Subcutaneous preadipocyte (primary cell): Measurements from ENCODE around the gene KRT7. TPM values are rescaled to one million over a fixed set of nuclear protein-coding genes. Genes with fewer than 3 reads are reported as not detected.

Experiments
- total RNA-seq: library from RNA; depleted of rRNA; stranded (reverse); fragments of >200 nt; gene quantifications from 2 replicates; pipeline ENCODE4 v1.2.3, GENCODE V29; 2012

KRT7 gene
- total RNA-seq, result 0.78 TPM in 1 of 2 replicates, not detected in the other

GRCh38 chr12:52232674-52233461, at the start of gene KRT7:
Gene KRT7 (plus strand): TSS chr12:52233243. CDS start chr12:52233297, 54 bp downstream.

GRCh38 chr12:52191841-52192791, 40.9 kb upstream of the KRT7 start, which contains the start of gene KRT80:
Gene KRT80 (minus strand): TSS chr12:52192014. CDS start chr12:52191902, 112 bp downstream.

GRCh38 chr12:52274521-52275120, 41.6 kb downstream of the KRT7 start, which contains the start of gene KRT86:
Gene KRT86 (plus strand): TSS chr12:52274645. CDS start chr12:52301917, 27,272 bp downstream.

GRCh38 chr12:52291267-52291935, 58.4 kb downstream of the KRT7 start, which contains the start of gene KRT81:
Gene KRT81 (minus strand): TSS chr12:52291534. CDS start chr12:52291465, 69 bp downstream.

Other genes with a start within 250 kb of the KRT7 start
- 2.3 and 4.8 TPM in 2 replicates for gene TAMALIN, start 226.3 kb upstream of the KRT7 start, total RNA-seq
- gene NR4A1, start 181.8 kb upstream of the KRT7 start, total RNA-seq, result 1.2 and 1.5 TPM in 2 replicates
- gene ATG101, start 163.3 kb upstream of the KRT7 start, total RNA-seq, result 35.6 and 36.0 TPM in 2 replicates
- gene SMIM41, start 153.5 kb upstream of the KRT7 start, total RNA-seq, result 0.20 TPM in 1 of 2 replicates, not detected in the other
- gene KRT80, start 41.2 kb upstream of the KRT7 start, total RNA-seq, result under 0.01 TPM in 1 of 2 replicates, not detected in the other
- gene KRT86, start 41.4 kb downstream of the KRT7 start, total RNA-seq, result not detected in 2 replicates
- not detected in 2 replicates for gene KRT81, start 58.3 kb downstream of the KRT7 start, total RNA-seq
- gene KRT83, start 88.2 kb downstream of the KRT7 start, total RNA-seq, result not detected in 2 replicates
- not detected in 2 replicates for gene KRT85, start 134.2 kb downstream of the KRT7 start, total RNA-seq
- gene KRT84, start 152.4 kb downstream of the KRT7 start, total RNA-seq, result not detected in 2 replicates
- not detected in 2 replicates for gene KRT82, start 173.1 kb downstream of the KRT7 start, total RNA-seq
- gene KRT75, start 201.1 kb downstream of the KRT7 start, total RNA-seq, result not detected in 2 replicates
- not detected in 2 replicates for gene KRT6B, start 218.9 kb downstream of the KRT7 start, total RNA-seq
- not detected in 2 replicates for gene KRT6C, start 240.6 kb downstream of the KRT7 start, total RNA-seq